Stimulated activated CD8-positive, alpha-beta memory T cell treated with anti-CD3 and anti-CD28 coated beads, Interleukin-15, amount 100 ng/mL, for 1 hour (primary cell): ENCODE data around the gene ERCC5.

Experiments
- DNase-seq: peaks from one replicate; pipeline ENCODE4 v3.0.0-alpha.2; 2020; ENCODE audit warnings: low read depth

The ERCC5 gene

DNA sequence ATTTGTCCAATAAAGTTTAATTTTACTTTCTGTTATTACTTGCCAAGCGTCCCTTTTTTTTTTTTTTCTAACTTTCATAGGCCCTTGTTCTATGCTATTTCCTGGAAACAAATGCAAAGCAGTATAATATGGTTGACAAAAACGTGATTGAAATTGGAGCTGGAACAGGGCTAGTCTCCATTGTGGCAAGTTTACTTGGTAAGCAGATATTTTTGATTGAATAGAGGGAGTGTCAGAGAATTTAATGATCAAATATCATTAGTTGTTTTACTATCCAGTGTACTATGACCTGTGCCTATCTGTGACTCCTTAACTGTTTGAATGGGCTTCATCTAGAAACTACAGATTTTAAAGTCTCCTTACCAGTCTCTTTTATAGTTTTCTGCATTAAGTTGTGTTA is 46.7 kb downstream of the ERCC5 start:
- DNase-seq: no peak

DNA sequence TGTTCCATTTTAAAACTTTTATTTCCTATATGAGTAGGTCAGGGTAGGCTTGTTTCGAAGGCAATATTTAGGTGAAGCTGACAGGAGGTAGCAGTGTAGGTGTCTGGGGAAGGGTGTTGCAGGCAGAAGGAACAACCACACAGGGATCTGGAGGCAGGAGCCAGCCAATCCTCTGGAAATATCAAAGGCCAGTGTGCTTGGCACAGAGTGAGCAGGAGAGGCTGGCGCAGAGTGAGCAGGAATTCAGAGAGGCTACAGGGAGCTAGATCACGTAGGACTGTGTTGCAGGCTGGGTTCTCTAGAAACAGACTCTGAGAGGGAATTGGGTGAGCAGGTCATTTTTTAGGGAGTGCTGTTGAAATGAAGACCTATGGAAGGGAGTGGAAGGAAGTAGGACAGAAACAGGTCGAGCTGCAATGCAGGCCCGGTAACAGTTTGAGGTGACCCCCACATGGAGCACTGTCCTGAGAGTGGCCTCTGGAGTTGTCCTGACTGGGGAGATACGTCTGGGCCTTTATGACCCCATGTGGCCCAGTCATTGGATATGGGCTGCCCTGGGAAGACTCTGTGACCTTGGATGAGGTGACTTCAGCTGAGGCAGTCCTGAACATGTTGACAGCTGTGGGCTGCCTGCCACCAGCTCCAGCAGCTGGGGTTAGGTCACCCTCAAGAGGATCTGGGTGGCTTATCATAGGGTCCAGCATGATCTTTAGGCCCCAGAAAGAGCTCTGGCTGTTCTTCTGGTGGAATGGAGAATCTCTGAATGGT is 51.7 kb downstream of the ERCC5 start:
- no peak for DNase-seq

DNA sequence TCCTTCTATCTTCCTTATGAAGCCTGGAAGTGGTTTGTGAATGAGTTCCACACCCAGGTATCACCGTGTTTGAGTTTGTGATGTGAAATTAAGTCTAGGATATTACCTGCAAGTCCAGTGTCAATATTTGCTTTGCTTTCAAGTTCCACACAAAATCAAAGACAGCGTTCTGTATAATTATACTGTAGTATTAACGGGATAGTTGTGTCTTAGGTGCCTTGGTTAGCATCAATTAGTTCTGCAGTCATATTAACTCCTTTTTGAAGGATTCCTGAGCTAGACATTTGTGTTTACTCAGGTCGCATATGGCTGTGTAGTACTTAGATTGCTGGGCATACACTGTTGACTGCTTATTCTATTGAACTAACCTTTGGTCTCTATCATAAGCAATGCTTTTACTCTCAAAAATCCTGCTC is 54.4 kb downstream of the ERCC5 start:
- no peak for DNase-seq

DNA sequence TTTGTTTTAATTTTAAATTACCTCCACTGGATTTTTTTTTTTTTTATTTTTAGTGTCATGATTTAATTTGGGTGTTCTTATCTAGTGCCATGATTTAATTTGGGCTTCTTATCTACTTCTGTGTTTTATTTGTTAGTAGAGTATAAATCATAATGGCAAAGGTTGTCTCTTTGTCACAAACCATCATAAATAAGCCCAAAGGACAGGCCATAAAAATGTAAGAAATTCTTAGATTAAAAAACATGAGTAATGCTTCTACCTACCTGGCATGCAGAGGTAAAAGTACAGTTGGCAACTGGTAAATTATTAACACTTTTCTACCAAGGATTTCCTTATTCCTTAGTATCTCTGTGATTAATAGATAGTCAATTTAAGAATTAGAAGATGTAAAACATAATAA is 55.2 kb downstream of the ERCC5 start:
- DNase-seq: no peak

DNA sequence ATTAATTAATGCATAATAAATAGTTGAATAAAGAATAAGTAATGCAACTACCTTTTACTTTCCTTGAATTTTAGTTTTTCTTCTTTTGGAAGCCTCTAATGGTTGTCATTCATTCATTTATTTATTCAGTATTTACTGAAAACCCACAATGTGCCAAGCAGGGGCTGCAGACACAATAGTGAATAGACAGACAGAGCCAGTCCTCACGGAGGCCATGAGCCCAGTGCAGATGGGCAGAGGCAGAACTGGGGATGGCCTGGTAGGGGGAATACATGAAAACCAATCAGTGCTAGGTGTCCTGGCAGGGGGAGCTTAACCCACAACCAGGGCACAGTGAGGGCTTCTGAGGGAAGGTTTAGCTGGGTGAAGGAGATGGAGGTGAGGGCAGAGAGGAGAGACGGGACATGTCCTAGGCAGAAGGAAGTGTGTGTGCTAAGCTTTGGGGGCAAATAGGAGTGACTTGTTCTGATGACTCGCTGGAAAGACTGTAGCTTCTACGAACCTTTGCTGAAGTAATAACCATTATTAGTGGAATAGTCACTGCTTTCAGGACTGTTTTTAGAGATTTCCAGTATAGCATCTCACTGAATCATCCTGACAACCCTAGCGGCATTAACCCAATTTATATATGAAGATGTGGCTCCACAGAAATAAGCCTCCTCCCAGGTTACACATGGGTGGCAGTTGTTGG is 55.9 kb downstream of the ERCC5 start:
- DNase-seq: no peak

DNA sequence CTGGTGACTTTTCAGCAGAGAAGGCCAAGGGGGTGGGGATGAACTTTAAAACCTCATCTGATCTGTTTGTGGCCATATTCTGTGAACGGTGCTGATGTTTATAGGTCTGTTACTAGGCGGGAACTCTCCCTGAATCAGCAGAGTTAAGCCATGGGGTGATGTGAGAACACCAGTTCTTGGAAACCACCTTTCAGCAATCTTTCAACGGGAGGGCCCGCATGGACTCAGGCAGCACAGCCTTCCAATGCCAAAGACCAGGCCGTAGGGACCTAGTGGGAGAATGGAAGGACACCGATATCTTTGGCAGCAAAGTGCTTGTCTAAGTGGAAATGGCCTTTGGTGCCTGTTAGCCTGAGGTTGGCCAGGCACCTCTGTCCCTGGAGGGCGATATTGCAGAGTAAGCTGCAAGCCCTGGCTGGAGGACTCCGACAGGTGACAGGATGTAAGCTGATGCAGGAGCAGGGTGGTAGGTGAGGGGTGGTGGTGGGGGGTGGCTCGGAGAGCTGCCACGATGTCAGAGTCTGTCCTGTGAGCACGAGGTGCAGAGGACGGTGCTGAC is 57.0 kb downstream of the ERCC5 start:
- DNase-seq: no peak

DNA sequence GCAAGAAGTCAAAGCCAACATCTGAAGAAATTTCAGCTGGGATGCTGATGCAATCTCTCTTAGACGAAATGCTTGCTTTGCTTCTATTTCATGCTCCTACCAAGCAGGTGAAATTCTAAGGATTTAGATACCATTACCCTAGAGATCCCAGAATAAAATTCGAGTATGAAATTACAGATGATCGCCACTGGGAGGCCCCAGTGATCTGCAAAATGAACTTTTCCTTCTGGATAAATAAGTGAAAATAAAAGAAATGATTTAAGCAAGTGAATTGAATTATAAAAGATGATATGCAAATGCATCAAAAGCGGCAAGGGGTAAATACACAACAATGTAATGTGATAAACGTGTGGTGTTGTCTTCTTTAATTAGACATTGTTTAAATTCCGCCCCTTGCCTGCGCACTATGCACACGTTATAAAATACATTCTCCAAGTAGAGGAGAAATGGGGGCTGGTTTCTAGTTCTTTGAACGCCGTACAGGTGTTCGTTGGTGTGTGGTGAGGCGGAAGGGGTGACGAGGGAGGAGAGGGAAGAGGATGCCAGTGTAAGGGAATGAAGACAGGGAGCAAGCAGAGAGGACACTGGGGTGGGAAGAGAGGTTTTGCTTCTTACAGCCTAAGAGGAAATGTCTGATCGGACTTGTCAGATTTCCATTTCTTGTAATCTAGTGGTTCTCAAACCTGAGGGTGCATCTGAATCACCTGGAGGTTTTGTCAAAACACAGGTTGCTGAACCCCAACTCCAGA is 58.0 kb downstream of the ERCC5 start:
- no peak for DNase-seq

DNA sequence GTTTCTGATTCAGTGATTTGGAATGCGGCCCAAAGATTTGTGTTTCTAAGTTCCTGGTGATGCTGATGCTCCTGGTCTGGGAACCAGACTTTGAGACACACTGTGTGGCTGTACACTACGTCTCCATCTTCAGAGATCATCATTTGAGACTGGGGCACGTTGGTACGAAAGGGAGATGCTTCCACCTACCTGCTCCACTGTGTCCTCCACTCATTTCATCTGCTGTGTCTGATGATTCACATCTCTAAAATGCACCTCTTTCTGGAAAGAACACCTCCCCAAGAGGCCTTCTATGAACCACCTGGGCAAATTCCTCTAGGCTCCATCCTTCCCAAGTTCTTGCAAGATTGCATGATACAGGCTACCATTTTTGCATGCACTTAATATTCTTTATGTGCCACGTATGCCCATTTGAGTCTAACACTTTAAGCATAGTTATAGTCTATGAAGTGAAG is 58.6 kb downstream of the ERCC5 start:
- DNase-seq: no peak

DNA sequence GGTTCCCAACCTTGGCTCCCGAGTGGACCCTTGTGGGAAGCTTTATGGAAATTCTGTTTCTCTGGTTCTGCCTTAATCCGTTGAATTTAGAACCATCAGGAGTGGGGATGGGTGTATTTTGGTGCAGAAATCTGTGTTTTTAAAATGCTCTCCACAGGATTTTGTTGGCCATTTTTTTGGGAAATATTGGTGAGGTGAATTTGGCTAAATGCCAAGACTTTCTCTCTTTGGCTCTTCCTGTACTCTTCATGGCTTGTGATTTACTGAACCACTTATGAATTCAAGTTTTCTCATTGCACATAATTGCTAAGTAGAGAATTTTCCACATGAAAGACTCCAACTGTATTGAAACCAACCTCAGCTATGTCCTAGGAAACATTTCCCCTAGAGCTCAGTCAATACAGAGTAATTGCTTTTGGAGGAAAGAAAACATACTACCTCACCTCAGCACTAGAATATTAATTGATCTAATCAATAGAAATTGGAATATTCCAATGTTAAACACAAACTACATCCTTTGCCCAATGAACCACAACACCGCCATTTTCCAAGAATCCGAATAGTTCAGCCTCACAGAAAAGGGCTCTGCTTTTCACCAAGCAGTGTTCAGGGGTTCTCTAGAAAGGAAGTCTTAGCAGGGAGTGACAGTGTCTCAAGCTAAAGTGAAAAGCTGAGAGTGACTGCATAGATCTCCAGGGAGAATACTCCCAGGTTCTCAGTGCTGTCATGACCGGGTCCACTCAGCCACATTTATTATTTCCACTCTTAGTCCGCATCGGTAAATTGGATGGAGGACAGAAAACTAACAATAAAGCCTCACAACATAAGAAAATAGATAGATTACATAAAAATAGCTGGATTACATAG is 60.3 kb downstream of the ERCC5 start:
- DNase-seq: no peak

DNA sequence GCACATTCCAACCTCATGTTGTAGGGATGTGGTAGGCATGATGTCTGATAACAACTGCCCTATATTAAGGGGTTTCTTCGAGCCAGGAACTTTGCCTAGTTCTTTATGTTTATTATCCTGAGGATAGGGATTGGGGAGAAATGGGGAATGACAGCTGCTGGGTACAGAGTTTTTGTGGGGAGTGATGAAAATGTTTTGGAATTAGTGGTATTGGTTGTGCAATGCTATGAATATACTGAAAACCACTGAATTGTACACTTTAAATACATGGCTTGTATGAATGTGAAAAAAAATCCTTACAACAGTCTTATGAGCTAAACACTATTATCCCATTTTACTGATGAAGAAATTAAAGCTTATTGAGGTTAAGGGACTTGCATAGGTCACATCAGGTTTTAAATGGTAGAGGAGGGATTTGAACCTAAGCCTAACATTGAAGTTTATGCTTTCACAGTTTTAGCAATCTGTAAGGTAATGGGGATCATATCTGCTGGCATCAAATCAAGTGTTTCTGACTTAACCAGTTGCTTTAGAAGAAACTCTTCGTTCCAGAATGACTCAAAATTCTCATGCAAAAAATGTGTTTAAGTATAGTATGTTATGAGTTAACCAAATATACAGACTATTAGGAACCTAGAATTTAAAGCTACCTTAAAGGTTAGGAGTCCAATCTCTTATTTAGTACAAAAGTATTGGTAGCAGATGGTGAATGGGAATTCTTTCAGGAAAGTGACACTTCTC is 61.4 kb downstream of the ERCC5 start:
- no peak for DNase-seq

DNA sequence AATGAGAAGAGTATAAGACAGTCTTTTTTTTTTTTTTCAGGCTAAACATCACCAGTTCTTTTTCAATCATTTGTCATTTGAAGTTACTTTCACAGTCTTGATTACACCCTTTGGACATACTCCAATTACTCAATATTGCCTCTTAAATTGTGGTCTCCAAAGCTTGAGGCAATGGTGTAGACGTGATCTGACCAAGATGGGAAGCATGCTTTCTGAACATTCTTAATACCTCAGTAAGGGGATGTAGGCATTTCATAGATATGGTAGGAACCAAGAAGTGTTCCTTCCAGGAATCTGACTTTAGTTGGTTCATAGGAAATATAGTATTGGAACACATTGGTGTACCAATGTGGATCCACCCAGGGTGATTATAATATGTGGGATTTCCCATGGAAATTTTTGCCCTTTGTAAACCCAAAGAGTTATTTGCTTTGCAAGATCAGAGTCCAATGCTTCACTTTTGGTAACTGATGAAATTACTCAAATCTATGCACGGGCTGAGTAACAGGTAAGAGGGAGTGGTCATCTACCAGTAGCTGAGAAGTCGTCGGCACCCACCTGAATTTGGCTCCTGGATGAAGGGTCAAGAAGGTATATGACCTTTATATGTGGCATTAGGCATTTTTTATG is 62.2 kb downstream of the ERCC5 start:
- DNase-seq: no peak

DNA sequence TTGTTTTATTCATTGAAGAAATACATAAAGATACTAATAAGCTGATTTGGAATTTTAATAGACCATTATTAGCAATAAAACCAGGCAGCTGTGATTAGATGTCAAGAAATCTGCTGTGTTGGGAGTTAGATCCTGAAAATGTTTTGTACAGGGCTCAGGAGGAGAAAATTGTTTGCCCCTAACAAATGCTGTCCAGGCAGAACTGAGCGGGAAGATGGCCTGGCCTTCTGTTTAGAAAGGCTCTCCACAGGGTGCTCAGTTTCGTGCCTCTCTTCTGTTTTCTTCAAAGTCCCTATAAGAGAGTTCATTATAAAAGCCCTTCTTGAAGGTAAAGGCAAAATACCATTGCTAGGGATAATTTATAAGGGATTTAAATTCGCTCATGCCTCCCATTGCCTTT is 64.1 kb downstream of the ERCC5 start:
- no peak for DNase-seq

DNA sequence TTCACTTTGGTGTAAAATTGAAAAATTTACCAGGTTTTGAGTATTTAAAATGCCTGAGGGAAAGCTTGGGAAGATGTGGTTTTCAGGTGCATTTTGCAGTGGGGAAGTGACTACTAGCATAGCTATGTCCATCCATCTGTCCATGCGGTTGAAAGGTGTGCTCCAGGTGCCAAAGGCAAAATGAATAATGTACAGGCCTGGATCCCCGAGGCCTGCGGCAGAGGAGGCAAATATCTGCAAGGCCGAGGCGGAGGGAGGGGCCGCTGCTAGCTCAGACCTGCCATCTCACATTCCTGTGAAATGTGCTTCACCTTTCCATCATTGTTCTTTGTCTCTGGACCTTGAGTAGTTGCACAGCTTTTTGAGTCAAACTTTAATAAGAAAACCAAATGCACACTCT is 65.5 kb downstream of the ERCC5 start:
- DNase-seq: no peak

DNA sequence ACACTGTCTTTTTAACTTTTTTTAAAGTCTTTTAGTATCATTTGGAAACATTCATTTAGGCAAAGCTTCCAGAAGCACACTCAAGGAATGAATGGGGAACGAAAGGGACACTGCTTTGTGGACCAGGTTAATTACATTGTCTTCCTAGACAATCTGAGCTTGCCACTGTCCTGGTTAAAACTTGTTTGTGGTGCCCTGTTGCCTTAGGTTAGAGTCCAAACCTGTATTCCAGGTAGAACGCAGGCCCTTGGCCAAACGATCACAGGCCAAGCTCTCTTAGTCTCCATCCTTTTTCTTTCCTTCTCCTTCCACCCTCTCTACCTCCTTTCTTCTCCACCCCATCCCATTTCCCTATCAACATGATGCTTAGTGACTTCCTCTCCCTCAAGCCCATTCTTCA is 66.8 kb downstream of the ERCC5 start:
- DNase-seq: no peak

DNA sequence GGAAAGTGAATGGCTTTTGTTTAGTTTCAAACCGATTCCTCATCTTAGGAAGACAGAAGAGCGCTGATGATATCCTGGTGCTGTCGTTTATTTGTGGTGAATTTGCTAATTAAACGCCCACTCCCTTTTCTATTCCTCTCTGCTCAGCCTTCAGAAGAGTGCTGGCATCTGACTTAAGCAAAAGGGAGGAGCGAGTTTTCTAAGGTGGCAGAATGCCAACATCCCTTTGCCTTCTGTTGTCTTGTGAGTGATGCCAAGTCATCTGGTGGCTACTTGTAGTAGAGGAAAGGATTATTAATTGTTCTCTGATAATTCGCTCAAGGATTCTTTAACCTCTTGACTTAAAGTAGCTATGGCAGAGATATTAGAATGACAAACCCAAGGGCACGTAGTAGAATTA is 68.1 kb downstream of the ERCC5 start:
- DNase-seq: no peak

DNA sequence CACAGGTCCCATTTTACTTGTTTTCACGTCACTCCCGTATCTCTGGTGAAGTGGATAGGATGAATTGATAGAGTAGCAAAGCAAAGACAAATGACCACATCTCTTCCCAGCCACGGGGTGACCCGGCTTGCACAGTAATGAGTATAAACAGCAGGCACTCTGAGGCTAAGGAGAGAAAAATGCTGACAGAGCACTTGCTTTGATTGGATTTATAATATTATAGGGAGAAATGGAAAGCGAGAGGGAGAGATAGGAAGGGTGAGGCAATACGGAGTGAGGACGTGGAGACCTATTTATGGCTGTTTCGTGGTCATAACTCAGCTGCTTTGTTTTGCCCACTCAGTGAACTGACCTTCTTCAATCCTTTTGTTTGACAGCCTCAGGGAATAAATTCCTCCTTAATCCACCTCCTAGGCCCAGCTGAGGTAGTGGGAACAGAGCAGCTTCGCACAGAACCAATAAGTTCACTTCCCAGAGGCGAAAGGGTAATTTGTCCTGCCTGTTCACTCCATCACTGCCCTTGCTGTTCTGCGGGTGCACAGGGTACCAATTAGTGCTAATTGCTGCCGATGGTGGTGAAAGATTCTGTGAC is 68.6 kb downstream of the ERCC5 start:
- DNase-seq: no peak

DNA sequence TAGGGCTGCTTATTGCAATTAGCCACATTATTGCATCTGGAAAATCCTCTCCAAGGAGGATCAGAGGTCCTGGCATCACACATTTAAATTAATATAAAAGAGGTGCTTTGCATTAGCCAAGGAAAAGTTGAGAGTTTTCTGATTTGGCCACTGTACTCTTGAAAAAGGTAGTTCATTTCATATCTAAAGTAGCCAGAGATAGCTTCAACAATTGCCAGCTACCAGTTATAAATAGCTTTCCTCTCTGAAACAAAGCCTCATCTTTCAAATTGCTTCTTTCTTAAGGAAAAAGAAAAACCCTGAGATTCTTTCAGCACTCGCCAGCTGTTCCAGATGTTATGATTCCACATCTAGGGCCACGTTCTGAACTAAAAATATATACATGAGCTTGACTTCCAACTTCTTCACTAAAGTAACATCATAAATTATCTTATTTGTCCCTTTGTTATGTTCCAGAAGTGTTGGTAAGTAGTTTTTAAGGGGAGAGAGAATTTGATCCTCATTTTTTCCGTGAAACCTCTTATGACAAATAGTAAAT is 69.6 kb downstream of the ERCC5 start:
- no peak for DNase-seq

DNA sequence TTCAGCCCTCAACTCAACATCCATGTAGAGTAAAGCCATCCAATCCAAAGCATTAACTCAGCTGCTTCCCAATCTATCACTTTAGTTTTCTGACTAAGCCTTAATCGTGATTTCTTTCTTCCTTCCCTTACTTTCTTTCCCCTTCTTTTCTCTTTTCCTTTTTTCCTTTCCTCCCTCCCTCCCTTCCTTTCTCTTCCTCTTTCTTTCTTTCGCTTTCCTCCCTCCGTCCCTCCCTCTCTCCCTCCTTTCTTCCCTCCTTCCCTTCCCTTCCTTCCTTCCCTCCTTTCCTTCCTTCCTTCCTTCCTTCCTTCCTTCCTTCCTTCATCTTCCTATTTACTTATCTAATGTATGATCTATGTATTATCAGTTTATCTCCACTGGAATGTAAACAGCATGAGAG is 71.2 kb downstream of the ERCC5 start:
- no peak for DNase-seq

DNA sequence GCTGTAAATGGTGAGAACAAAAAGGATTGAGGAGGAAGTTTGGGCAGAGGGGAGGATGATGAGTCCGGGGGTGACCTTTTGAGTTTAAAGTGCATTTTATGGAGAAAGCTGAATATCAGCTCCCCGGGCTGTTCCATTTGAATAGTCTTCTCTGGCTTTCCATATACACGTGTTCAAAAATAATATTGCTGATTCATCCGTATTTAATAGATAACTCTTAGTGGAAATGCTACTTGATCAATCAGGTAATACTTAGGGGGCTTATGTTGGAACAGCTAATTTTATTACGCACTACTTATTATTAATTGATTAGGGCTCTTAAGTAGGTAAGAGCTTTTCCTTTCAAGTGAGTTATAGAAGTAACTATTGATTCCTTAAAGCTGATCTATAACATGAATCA is 76.4 kb downstream of the ERCC5 start:
- DNase-seq: no peak
